PC-3 (cell line): ENCODE measurements around the gene UAP1. TPM values are rescaled to one million over a fixed set of nuclear protein-coding genes. Genes with fewer than 3 reads are reported as not detected.

Experiments used
- ATAC-seq: fragments of 200-7000 bp; cut with Tn5 transposase; 2 replicates; pipeline ENCODE4 v1.9.1; 2020; ENCODE audit warnings: mild to moderate bottlenecking, moderate library complexity
- BruUV-seq: library from RNA; stranded (reverse); fragments of 400-500 nt; replicated peaks from 2 replicates; lab custom pipeline; 2021; lab: Mats Ljungman, UMichigan
- CTCF ChIA-PET: fragments of 300-600 bp; sonication (Branson Sonifier 250); formaldehyde crosslinking; loops from one replicate; lab custom pipeline; 2022; ENCODE audit warnings: antibody characterized with exemption; lab: Charles Lee
- POLR2A ChIA-PET: fragments of 300-600 bp; sonication (Branson Sonifier 250); formaldehyde crosslinking; loops from one replicate; lab custom pipeline; 2022; ENCODE audit warnings: antibody characterized with exemption; ENCODE audit not compliant: unreplicated experiment; lab: Charles Lee
- DNase-seq: peaks from one replicate; pipeline ENCODE4 v3.0.0-alpha.2; 2015
- H2AFZ ChIP-seq: fragments of 300-600 bp; sonication (generic); 2 replicates; pipeline ENCODE4 v1.6.0; 2016; ENCODE audit warnings: antibody characterized with exemption, low read length
- H3F3A ChIP-seq: fragments of 300-600 bp; sonication (generic); one replicate; pipeline ENCODE4 v1.6.0; 2017; ENCODE audit warnings: antibody characterized with exemption, low read length, control low read depth, mild to moderate bottlenecking; ENCODE audit not compliant: unreplicated experiment
- H3K27ac ChIP-seq: fragments of 300-600 bp; sonication (generic); 2 replicates; pipeline ENCODE4 v1.5.1; 2016; ENCODE audit warnings: mild to moderate bottlenecking, low read length
- H3K27me3 ChIP-seq: fragments of 300-600 bp; sonication (generic); 2 replicates; pipeline ENCODE4 v1.6.1; 2016; ENCODE audit warnings: low read length, mixed read lengths
- H3K36me3 ChIP-seq: fragments of 300-600 bp; sonication (generic); 2 replicates; pipeline ENCODE4 v1.6.1; 2016; ENCODE audit warnings: low read depth, mixed run types, low read length, mixed read lengths
- H3K4me1 ChIP-seq: fragments of 300-600 bp; sonication (generic); 2 replicates; pipeline ENCODE4 v1.5.1; 2016; ENCODE audit warnings: low read length; ENCODE audit not compliant: insufficient read depth
- H3K4me2 ChIP-seq: fragments of 300-600 bp; sonication (generic); 2 replicates; pipeline ENCODE4 v1.6.0; 2016; ENCODE audit warnings: low read length
- H3K4me3 ChIP-seq: fragments of 300-600 bp; sonication (generic); 2 replicates; pipeline ENCODE4 v1.5.1; 2016; ENCODE audit warnings: mild to moderate bottlenecking, low read length, mixed read lengths
- H3K79me2 ChIP-seq: fragments of 300-600 bp; sonication (generic); 2 replicates; pipeline ENCODE4 v1.6.1; 2017; ENCODE audit warnings: low read length, mixed read lengths
- H3K9ac ChIP-seq: fragments of 300-600 bp; sonication (generic); 2 replicates; pipeline ENCODE4 v1.6.0; 2016; ENCODE audit warnings: mild to moderate bottlenecking, low read length
- H3K9me2 ChIP-seq: fragments of 300-600 bp; sonication (generic); replicated peaks from 2 replicates; pipeline ENCODE4 v1.6.1; 2016; ENCODE audit warnings: mixed run types, low read length, mixed read lengths
- H3K9me3 ChIP-seq: fragments of 300-600 bp; sonication (generic); 2 replicates; pipeline ENCODE4 v1.6.1; 2016; ENCODE audit warnings: low read length, mixed read lengths
- H4K20me1 ChIP-seq: fragments of 300-600 bp; sonication (generic); 2 replicates; pipeline ENCODE4 v1.6.1; 2016; ENCODE audit warnings: low read length, mixed read lengths
- EZH2 ChIP-seq: fragments of 300-600 bp; sonication (generic); IDR thresholded peaks from one replicate; pipeline ENCODE4 v1.6.1; 2017; ENCODE audit warnings: antibody characterized with exemption, mild to moderate bottlenecking, low read length; ENCODE audit not compliant: unreplicated experiment
- EZH2phosphoT487 ChIP-seq: fragments of 300-600 bp; sonication (generic); IDR thresholded peaks from 2 replicates; pipeline ENCODE4 v1.6.1; 2018; ENCODE audit warnings: mild to moderate bottlenecking, antibody characterized with exemption, low read length, borderline replicate concordance
- intact Hi-C: fragments of 100-400 bp; cut with micrococcal nuclease; formaldehyde crosslinking; loops from 2 replicates; pipeline ENCODE4 v1.9.0; 2023
- total RNA-seq: library from RNA; depleted of rRNA; stranded (reverse); fragments of >200 nt; gene quantifications from 2 replicates; pipeline ENCODE4 v1.2.3, GENCODE V29; 2014
- TF ChIP-seq, protein P1 (sequence below): fragments of 300-600 bp; sonication (generic); conservative IDR thresholded peaks from 2 replicates; pipeline ENCODE4 v1.5.1; 2017; ENCODE audit warnings: antibody characterized with exemption, low read depth, mild to moderate bottlenecking, low read length

The UAP1 gene
- total RNA-seq, 1 experiment from 2014 or later: 118 TPM

DNA sequence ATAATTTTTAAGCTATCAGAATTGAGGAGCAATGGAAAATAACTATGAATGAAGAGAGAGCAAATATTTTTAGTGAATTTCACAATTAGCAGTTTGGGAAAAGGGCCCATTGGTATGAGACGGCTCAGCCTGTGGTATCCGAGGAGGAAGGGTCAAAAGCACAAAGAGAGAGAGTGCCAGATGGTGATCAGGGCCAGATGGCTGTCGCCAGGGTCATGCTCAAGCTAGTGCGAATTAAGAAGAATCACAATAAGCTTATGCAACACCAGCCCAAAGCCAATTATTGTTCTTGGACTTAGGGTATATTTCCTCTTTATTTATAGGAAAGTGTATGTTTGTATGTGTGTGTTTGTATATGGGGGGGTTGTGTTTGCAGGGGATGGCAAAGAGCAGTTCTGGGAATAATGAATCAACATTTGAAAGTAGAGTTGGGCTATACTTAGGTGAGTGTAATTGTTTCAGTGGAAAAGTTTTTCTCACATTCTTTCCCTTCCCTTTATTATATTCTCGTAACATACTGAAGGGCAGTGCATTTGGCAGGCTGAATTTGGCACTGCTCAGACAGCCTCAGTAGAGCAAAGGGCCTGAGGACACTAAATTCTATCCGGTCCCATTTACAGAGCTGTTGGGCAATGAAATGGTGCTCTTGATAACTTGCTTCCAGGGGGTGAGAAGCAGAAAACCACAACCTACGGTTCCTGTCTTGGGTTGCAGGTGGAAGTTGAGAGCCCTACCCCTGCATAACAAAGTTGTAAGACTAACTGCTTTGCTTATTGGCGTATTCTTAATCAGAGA is 51.3 kb downstream of the UAP1 start:
- DNase-seq (no peak), ATAC-seq (peak; percentile 31)
- POLR2A ChIA-PET: interaction anchor here (0.5 kb wide), 1 partner anchor 123 kb away, joined by 6 read pairs; no protein-coding TSS in a partner anchor

DNA sequence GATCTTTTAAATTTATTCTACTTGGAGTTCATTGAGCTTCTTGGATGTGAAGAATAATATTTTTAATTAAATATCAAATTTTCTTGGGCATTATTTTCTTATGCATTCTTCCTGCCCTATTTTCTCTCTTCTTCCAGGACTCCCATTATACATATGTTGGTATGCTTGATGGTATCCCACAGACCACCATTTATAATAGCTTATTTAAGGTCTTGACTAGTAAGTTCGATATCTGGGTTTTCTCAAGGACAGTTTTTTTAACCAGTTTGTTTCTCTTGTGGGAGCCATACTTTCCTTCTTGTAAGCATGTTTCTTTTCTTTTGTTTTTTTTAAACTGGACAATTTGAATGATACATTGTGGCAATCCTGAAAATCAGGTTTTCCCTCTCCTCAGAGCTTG is 55.3 kb downstream of the UAP1 start:
- no peak overlapping the region for H3K4me3 ChIP-seq
- TF ChIP-seq EZH2phosphoT487: no peak
- TF ChIP-seq, protein P1, sequence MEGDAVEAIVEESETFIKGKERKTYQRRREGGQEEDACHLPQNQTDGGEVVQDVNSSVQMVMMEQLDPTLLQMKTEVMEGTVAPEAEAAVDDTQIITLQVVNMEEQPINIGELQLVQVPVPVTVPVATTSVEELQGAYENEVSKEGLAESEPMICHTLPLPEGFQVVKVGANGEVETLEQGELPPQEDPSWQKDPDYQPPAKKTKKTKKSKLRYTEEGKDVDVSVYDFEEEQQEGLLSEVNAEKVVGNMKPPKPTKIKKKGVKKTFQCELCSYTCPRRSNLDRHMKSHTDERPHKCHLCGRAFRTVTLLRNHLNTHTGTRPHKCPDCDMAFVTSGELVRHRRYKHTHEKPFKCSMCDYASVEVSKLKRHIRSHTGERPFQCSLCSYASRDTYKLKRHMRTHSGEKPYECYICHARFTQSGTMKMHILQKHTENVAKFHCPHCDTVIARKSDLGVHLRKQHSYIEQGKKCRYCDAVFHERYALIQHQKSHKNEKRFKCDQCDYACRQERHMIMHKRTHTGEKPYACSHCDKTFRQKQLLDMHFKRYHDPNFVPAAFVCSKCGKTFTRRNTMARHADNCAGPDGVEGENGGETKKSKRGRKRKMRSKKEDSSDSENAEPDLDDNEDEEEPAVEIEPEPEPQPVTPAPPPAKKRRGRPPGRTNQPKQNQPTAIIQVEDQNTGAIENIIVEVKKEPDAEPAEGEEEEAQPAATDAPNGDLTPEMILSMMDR: no peak
- TF ChIP-seq EZH2: no peak
- intact Hi-C loops: loop anchor here (5.0 kb wide), 1 partner anchor 45 kb away; no protein-coding TSS in a partner anchor

More for the DNA sequence above, 51.3 kb downstream of the UAP1 start:
- Histone ChIP-seq H3F3A (no peaks in the 10 kb centered on the region), H3K9me2 (no peaks in the 10 kb centered on the region), H3K4me1 (no peaks in the 10 kb centered on the region; the same call in 1 of the 2 replicates), H3K36me3 (peaks cover 17% of the 10 kb centered on the region; the same call in 1 of the 2 replicates), H3K79me2 (no peaks in the 10 kb centered on the region), H3K4me3 (no peak overlapping the region), H3K27ac (no peak overlapping the region), H3K9ac (no peak overlapping the region), H4K20me1 (no peaks in the 10 kb centered on the region), H2AFZ (no peak overlapping the region), H3K4me2 (no peak overlapping the region), H3K27me3 (no peaks in the 10 kb centered on the region), H3K9me3 (no peaks in the 10 kb centered on the region)
- CTCF ChIA-PET: interaction anchor here (0.6 to 2.8 kb wide), 6 partner anchors 7 to 1552 kb away, joined by 3 to 26 read pairs (median 4); no protein-coding TSS in a partner anchor
- TF ChIP-seq EZH2 (no peak), EZH2phosphoT487 (no peak)
- TF ChIP-seq, protein P1: no peak
- intact Hi-C loops: loop anchor here (1.0 to 5.0 kb wide), 3 partner anchors 64 to 187 kb away; no protein-coding TSS in a partner anchor
- BruUV-seq: no TSS peak

More for the DNA sequence above, 55.3 kb downstream of the UAP1 start:
- no peak overlapping the region for H3K27ac ChIP-seq
- no peaks in the 10 kb centered on the region for H3K79me2 ChIP-seq
- H3K4me1 ChIP-seq: no peaks in the 10 kb centered on the region; the same call in 1 of the 2 replicates
- ChIA-PET CTCF (interaction anchor here (1.4 kb wide), 1 partner anchor 183 kb away, joined by 7 read pairs; no protein-coding TSS in a partner anchor), POLR2A (no interaction called here)
- no peaks in the 10 kb centered on the region for H3F3A ChIP-seq
- no peaks in the 10 kb centered on the region for H4K20me1 ChIP-seq
- no peaks in the 10 kb centered on the region for H3K27me3 ChIP-seq
- H3K9me3 ChIP-seq: no peaks in the 10 kb centered on the region
- no peak for ATAC-seq
- DNase-seq: no peak
- no peaks in the 10 kb centered on the region for H3K9me2 ChIP-seq
- no TSS peak for BruUV-seq
- no peak overlapping the region for H2AFZ ChIP-seq
- H3K36me3 ChIP-seq: peaks cover 14% of the 10 kb centered on the region; the same call in 1 of the 2 replicates
- no peak overlapping the region for H3K9ac ChIP-seq
- no peak overlapping the region for H3K4me2 ChIP-seq
